HCT116 (cell line): ENCODE measurements around the gene SSTR5. TPM values are rescaled to one million over a fixed set of nuclear protein-coding genes. Genes with fewer than 3 reads are reported as not detected.

Experiments
- ATAC-seq: fragments of 200-7000 bp; cut with Tn5 transposase; 2 replicates; pipeline ENCODE4 v1.9.1; 2020; ENCODE audit warnings: mild to moderate bottlenecking, moderate library complexity
- BruUV-seq: library from RNA; stranded (reverse); fragments of 400-500 nt; replicated peaks from 2 replicates; lab custom pipeline; 2021; lab: Mats Ljungman, UMichigan
- CTCF ChIA-PET: fragments of 300-600 bp; sonication (Branson Sonifier 250); formaldehyde crosslinking; loops from one replicate; lab custom pipeline; 2021; ENCODE audit warnings: antibody characterized with exemption; lab: Charles Lee
- POLR2A ChIA-PET: fragments of 300-600, 350-600 bp; sonication (Branson Sonifier 250); formaldehyde crosslinking; loops from one replicate; lab custom pipeline; 2021; ENCODE audit warnings: antibody characterized with exemption; lab: Charles Lee
- RAD21 ChIA-PET, 2 experiments: fragments of 300-600 bp; sonication (Branson Sonifier 250); formaldehyde crosslinking; loops; one replicate each; lab custom pipeline; 2023; ENCODE audit warnings: low total read pairs in 2 of 2; ENCODE audit not compliant: uncharacterized antibody in 2 of 2, unreplicated experiment in 2 of 2, low non-redundant PET in 1 of 2; lab: Charles Lee
- DNase-seq: peaks from one replicate; pipeline ENCODE4 v3.0.0-alpha.2; 2010; ENCODE audit warnings: low read depth, low spot score
- H2AFZ ChIP-seq: fragments of 200-600 bp; shearing (Covaris generic), sonication (generic); 2 replicates; pipeline ENCODE4 v1.6.1; 2017; ENCODE audit warnings: low read depth, mixed run types, mixed read lengths, antibody characterized with exemption, low read length; ENCODE audit not compliant: poor library complexity, severe bottlenecking
- H3K27ac ChIP-seq: 2 replicates; pipeline ENCODE4 v1.5.1; 2012; ENCODE audit warnings: low read depth, low read length
- H3K27me3 ChIP-seq: fragments of 200-600 bp; sonication (generic); 2 replicates; pipeline ENCODE4 v1.6.1; 2016; ENCODE audit warnings: mixed run types, low read length, mixed read lengths; ENCODE audit not compliant: insufficient read depth
- H3K36me3 ChIP-seq, 2 experiments: fragments of 200-500 bp in 1 of 2; fragments of 200-600 bp in 1 of 2; sonication (Bioruptor generic) in 1 of 2; sonication (generic) in 1 of 2; 2 replicates each; pipeline versions ENCODE4 v1.5.1 to v1.6.1; 2014 to 2016; ENCODE audit warnings: low read length in 2 of 2, inconsistent platforms in 1 of 2, mixed read lengths in 1 of 2, mixed run types in 1 of 2; ENCODE audit not compliant: insufficient read depth in 2 of 2, control insufficient read depth in 1 of 2
- H3K4me1 ChIP-seq, 2 experiments: fragments of 200-600 bp in 1 of 2; sonication (generic) in 1 of 2; 2 replicates each; pipeline versions ENCODE4 v1.5.1 to v1.6.1; 2012 to 2017; ENCODE audit warnings: low read length in 2 of 2, inconsistent platforms in 1 of 2, mild to moderate bottlenecking in 1 of 2, mixed read lengths in 1 of 2, mixed run types in 1 of 2, moderate library complexity in 1 of 2; ENCODE audit not compliant: insufficient read depth in 2 of 2, control insufficient read depth in 1 of 2
- H3K4me2 ChIP-seq: fragments of 200-600 bp; sonication (generic); 2 replicates; pipeline ENCODE4 v1.6.1; 2017; ENCODE audit warnings: mixed run types, low read length, mixed read lengths
- H3K4me3 ChIP-seq, 2 experiments: fragments of 200-600 bp in 1 of 2; sonication (generic) in 1 of 2; replicated peaks in 1 of 2; 2 replicates each; pipeline ENCODE4 v1.5.1; 2011 to 2016; ENCODE audit warnings: low read length in 2 of 2, control low read depth in 1 of 2, low read depth in 1 of 2, mild to moderate bottlenecking in 1 of 2, mixed read lengths in 1 of 2, mixed run types in 1 of 2
- H3K79me2 ChIP-seq: fragments of 200-600 bp; sonication (generic); 2 replicates; pipeline ENCODE4 v1.6.1; 2017; ENCODE audit warnings: mild to moderate bottlenecking, mixed run types, low read length, moderate library complexity, mixed read lengths; ENCODE audit not compliant: insufficient read depth
- H3K9ac ChIP-seq: fragments of 200-600 bp; sonication (generic); 2 replicates; pipeline ENCODE4 v1.6.1; 2016; ENCODE audit warnings: low read length, mixed read lengths
- H3K9me2 ChIP-seq: fragments of 200-600 bp; sonication (generic), shearing (Covaris generic); 2 replicates; pipeline ENCODE4 v1.6.1; 2017; ENCODE audit warnings: mixed run types, mild to moderate bottlenecking, moderate library complexity; ENCODE audit not compliant: insufficient read depth
- H3K9me3 ChIP-seq, 2 experiments: fragments of 200-500 bp in 1 of 2; fragments of 200-600 bp in 1 of 2; sonication (Bioruptor generic) in 1 of 2; sonication (generic) in 1 of 2; 2 replicates each; pipeline ENCODE4 v1.6.1; 2014 to 2017; ENCODE audit warnings: low read length in 2 of 2, mixed read lengths in 2 of 2, inconsistent platforms in 1 of 2, low read depth in 1 of 2, mild to moderate bottlenecking in 1 of 2, mixed run types in 1 of 2, moderate library complexity in 1 of 2; ENCODE audit not compliant: control insufficient read depth in 1 of 2, insufficient read depth in 1 of 2
- H4K20me1 ChIP-seq: fragments of 200-600 bp; sonication (generic), shearing (Covaris generic); 2 replicates; pipeline ENCODE4 v1.6.1; 2017; ENCODE audit warnings: mixed run types, mild to moderate bottlenecking, moderate library complexity; ENCODE audit not compliant: insufficient read depth
- CBX3 ChIP-seq: IDR thresholded peaks from 2 replicates; pipeline ENCODE4 v1.6.1; 2012; ENCODE audit warnings: low read depth
- CEBPB ChIP-seq: IDR thresholded peaks from 2 replicates; pipeline ENCODE4 v1.6.1; 2012; ENCODE audit warnings: low read depth
- CTCF ChIP-seq, 3 experiments: fragments of 200-600 bp in 1 of 3; sonication (generic) in 1 of 3; IDR thresholded peaks in 2 of 3; conservative IDR thresholded peaks in 1 of 3; 2 replicates each; pipeline ENCODE4 v1.5.1; 2012 to 2017; ENCODE audit warnings: low read depth in 2 of 3, low read length in 2 of 3, antibody characterized with exemption in 1 of 3, borderline replicate concordance in 1 of 3, control low read depth in 1 of 3, mild to moderate bottlenecking in 1 of 3, mixed read lengths in 1 of 3, mixed run types in 1 of 3, moderate library complexity in 1 of 3; ENCODE audit not compliant: insufficient read depth in 1 of 3
- FOSL1 ChIP-seq: IDR thresholded peaks from 2 replicates; pipeline ENCODE4 v1.6.1; 2012; ENCODE audit warnings: low read depth
- JUND ChIP-seq: IDR thresholded peaks from 2 replicates; pipeline ENCODE4 v1.6.1; 2012
- MAX ChIP-seq: IDR thresholded peaks from 2 replicates; pipeline ENCODE4 v1.6.1; 2012
- POLR2A ChIP-seq: IDR thresholded peaks from 2 replicates; pipeline ENCODE4 v1.7.0; 2011; ENCODE audit warnings: borderline replicate concordance; ENCODE audit not compliant: insufficient read depth, insufficient read length; ENCODE audit errors: extremely low read depth
- POLR2AphosphoS5 ChIP-seq: IDR thresholded peaks from 2 replicates; pipeline ENCODE4 v1.6.1; 2011; ENCODE audit warnings: mild to moderate bottlenecking, low read depth, low read length, moderate library complexity
- REST ChIP-seq: IDR thresholded peaks from 2 replicates; pipeline ENCODE4 v1.6.1; 2012; ENCODE audit warnings: low read depth
- SIN3A ChIP-seq: IDR thresholded peaks from 2 replicates; pipeline ENCODE4 v1.6.1; 2012; ENCODE audit warnings: low read depth
- TCF7L2 ChIP-seq: IDR thresholded peaks from 2 replicates; pipeline ENCODE4 v1.7.0; 2011; ENCODE audit warnings: borderline replicate concordance, inconsistent platforms; ENCODE audit not compliant: insufficient read depth, insufficient read length; ENCODE audit errors: extremely low read depth
- ZBTB33 ChIP-seq: IDR thresholded peaks from 2 replicates; pipeline ENCODE4 v1.6.1; 2011; ENCODE audit warnings: mild to moderate bottlenecking, low read length, moderate library complexity; ENCODE audit not compliant: insufficient replicate concordance; ENCODE audit errors: extremely low read depth
- ZFX ChIP-seq: fragments of 450-650 bp; IDR thresholded peaks from 2 replicates; pipeline ENCODE4 v1.6.1; 2017
- intact Hi-C: fragments of 100-400 bp; cut with micrococcal nuclease; formaldehyde crosslinking; loops from 2 replicates; pipeline ENCODE4 v1.10.0; 2022
- total RNA-seq: library from RNA; stranded (reverse); gene quantifications from one replicate; pipeline ENCODE4 v1.2.1, GENCODE V29; 2021; ENCODE audit not compliant: unreplicated experiment
- TF ChIP-seq, protein P1 (sequence below): IDR thresholded peaks from 2 replicates; pipeline ENCODE4 v1.6.1; 2012

SSTR5 gene
- total RNA-seq, 1 experiment from 2014 or later: 7.2 TPM

- H3K9ac ChIP-seq: no peak overlapping the region
- H3K36me3 ChIP-seq: no peaks in the 10 kb centered on the region
- H3K9me3 ChIP-seq: no peaks in the 10 kb centered on the region
- H2AFZ ChIP-seq: no peak overlapping the region
- H3K4me1 ChIP-seq: peaks cover 9 to 40% of the 10 kb centered on the region in 2 experiments; a peak in 3 of 4 replicates
- ChIA-PET RAD21 (no interaction called here), POLR2A (interaction anchor here (0.8 kb wide), 1 partner anchor 16 kb away, joined by 4 read pairs; no protein-coding TSS in a partner anchor), CTCF (no interaction called here)
- H3K27ac ChIP-seq: no peak overlapping the region
- ATAC-seq (no peak), DNase-seq (no peak)
- H3K27me3 ChIP-seq: no peaks in the 10 kb centered on the region
- intact Hi-C loops: no loop called here
- H3K9me2 ChIP-seq: no peaks in the 10 kb centered on the region
- BruUV-seq: no TSS peak
- no peak for TF ChIP-seq ZBTB33
- no peak for TF ChIP-seq REST
- TF ChIP-seq POLR2AphosphoS5: no peak
- TF ChIP-seq ZFX: no peak
- no peak for TF ChIP-seq SIN3A
- TF ChIP-seq MAX: no peak
- no peak for TF ChIP-seq FOSL1
- no peak for TF ChIP-seq CEBPB
- no peak for TF ChIP-seq TCF7L2
- TF ChIP-seq JUND: no peak
- TF ChIP-seq, protein P1, sequence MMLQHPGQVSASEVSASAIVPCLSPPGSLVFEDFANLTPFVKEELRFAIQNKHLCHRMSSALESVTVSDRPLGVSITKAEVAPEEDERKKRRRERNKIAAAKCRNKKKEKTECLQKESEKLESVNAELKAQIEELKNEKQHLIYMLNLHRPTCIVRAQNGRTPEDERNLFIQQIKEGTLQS: no peak
- TF ChIP-seq POLR2A: no peak
- TF ChIP-seq CBX3: no peak
- no peak for TF ChIP-seq CTCF (IDR thresholded peaks at IDR 0.05 in 2 of 3, conservative IDR thresholded peaks at IDR 0.05 in 1 of 3; ENCODE audit: borderline replicate concordance in 1 of 3, insufficient read depth in 1 of 3, low read depth in 2 of 3, low read length in 2 of 3)
- no peak overlapping the region for H3K4me3 ChIP-seq
- no peaks in the 10 kb centered on the region for H4K20me1 ChIP-seq
- H3K4me2 ChIP-seq: no peak overlapping the region
- H3K79me2 ChIP-seq: no peaks in the 10 kb centered on the region
Measured at GRCh38 chr16:1040346-1040745, 32.2 kb upstream of the SSTR5 start.
